Measurements from ENCODE around the gene SURF1.
A peak's percentile ranks its signal among the peaks of the same experiment; 100 is the strongest.

SURF1 gene

GRCh38 chr9:133361507-133362092 lies 5.3 kb upstream of the SURF1 start:
- no peak overlapping the region for H2AFZ ChIP-seq (ENCODE audit: low read depth, low read length)
- TF ChIP-seq EZH2 (IDR thresholded peaks at IDR 0.05; ENCODE audit: borderline replicate concordance, low read depth, low read length, severe bottlenecking), result no peak
- no peak for TF ChIP-seq CTCF (IDR thresholded peaks at IDR 0.05; ENCODE audit: borderline replicate concordance, extremely low read depth, low read length, poor library complexity, severe bottlenecking)
- H3K9me3 ChIP-seq (ENCODE audit: insufficient read depth, low read length, severe bottlenecking), result no peaks in the 10 kb centered on the region
- DNase-seq (no peak), ATAC-seq (ENCODE audit: insufficient read depth, low read depth) (no peak)
- no peaks in the 10 kb centered on the region for H3K27me3 ChIP-seq (ENCODE audit: insufficient read depth, low read length, poor library complexity)
- no peak overlapping the region for H3K9ac ChIP-seq (ENCODE audit: low read depth, low read length)
- no peak overlapping the region for H3K4me2 ChIP-seq (ENCODE audit: insufficient read depth, low read length)
- H3K4me3 ChIP-seq (ENCODE audit: low read depth in 1 of 2, low read length in 2 of 2), result no peak overlapping the region
- peaks cover 78% of the 10 kb centered on the region for H3K36me3 ChIP-seq (ENCODE audit: insufficient read depth, low read length)
- no peak overlapping the region for H3K27ac ChIP-seq (ENCODE audit: low read length)
- H3K4me1 ChIP-seq (ENCODE audit: insufficient read depth, low read length), result peaks cover 20% of the 10 kb centered on the region
- H3K79me2 ChIP-seq (ENCODE audit: insufficient read depth, low read length), result peaks cover 31% of the 10 kb centered on the region
- H4K20me1 ChIP-seq (ENCODE audit: insufficient read depth, low read length), result peaks cover 25% of the 10 kb centered on the region

GRCh38 chr9:133360400-133361393 lies 4.4 kb upstream of the SURF1 start:
- H3K27ac ChIP-seq (ENCODE audit: low read length), result no peak overlapping the region

GRCh38 chr9:133359399-133360175 lies 3.3 kb upstream of the SURF1 start:
- H3K36me3 ChIP-seq (ENCODE audit: insufficient read depth, low read length), result peaks cover 58% of the 10 kb centered on the region
- H4K20me1 ChIP-seq (ENCODE audit: insufficient read depth, low read length), result peaks cover 19% of the 10 kb centered on the region
- H3K27ac ChIP-seq (ENCODE audit: low read length), result no peak overlapping the region
- peaks cover 32% of the 10 kb centered on the region for H3K4me1 ChIP-seq (ENCODE audit: insufficient read depth, low read length)
- no peak for ATAC-seq (ENCODE audit: insufficient read depth, low read depth)
- H3K9ac ChIP-seq (ENCODE audit: low read depth, low read length), result no peak overlapping the region
- DNase-seq, result no peak
- H3K27me3 ChIP-seq (ENCODE audit: insufficient read depth, low read length, poor library complexity), result no peaks in the 10 kb centered on the region
- no peak overlapping the region for H2AFZ ChIP-seq (ENCODE audit: low read depth, low read length)
- no peak overlapping the region; the same call in 1 of the 2 replicates for H3K4me2 ChIP-seq (ENCODE audit: insufficient read depth, low read length)
- peaks cover 35% of the 10 kb centered on the region for H3K79me2 ChIP-seq (ENCODE audit: insufficient read depth, low read length)
- H3K4me3 ChIP-seq (ENCODE audit: low read depth in 1 of 2, low read length in 2 of 2), result no peak overlapping the region
- TF ChIP-seq CTCF (IDR thresholded peaks at IDR 0.05; ENCODE audit: borderline replicate concordance, extremely low read depth, low read length, poor library complexity, severe bottlenecking), result peak; percentile 30
- no peak for TF ChIP-seq EZH2 (IDR thresholded peaks at IDR 0.05; ENCODE audit: borderline replicate concordance, low read depth, low read length, severe bottlenecking)
- no peaks in the 10 kb centered on the region for H3K9me3 ChIP-seq (ENCODE audit: insufficient read depth, low read length, severe bottlenecking)

More at GRCh38 chr9:133360400-133361393, 4.4 kb upstream of the SURF1 start:
- no peaks in the 10 kb centered on the region for H3K27me3 ChIP-seq (ENCODE audit: insufficient read depth, low read length, poor library complexity)
- H3K9ac ChIP-seq (ENCODE audit: low read depth, low read length), result no peak overlapping the region
- no peaks in the 10 kb centered on the region for H3K9me3 ChIP-seq (ENCODE audit: insufficient read depth, low read length, severe bottlenecking)
- H4K20me1 ChIP-seq (ENCODE audit: insufficient read depth, low read length), result peaks cover 23% of the 10 kb centered on the region
- H3K36me3 ChIP-seq (ENCODE audit: insufficient read depth, low read length), result peaks cover 69% of the 10 kb centered on the region
- no peak overlapping the region for H3K4me2 ChIP-seq (ENCODE audit: insufficient read depth, low read length)
- no peak overlapping the region for H2AFZ ChIP-seq (ENCODE audit: low read depth, low read length)
- ATAC-seq (ENCODE audit: insufficient read depth, low read depth), result no peak
- H3K4me3 ChIP-seq (ENCODE audit: low read depth in 1 of 2, low read length in 2 of 2), result no peak overlapping the region
- H3K4me1 ChIP-seq (ENCODE audit: insufficient read depth, low read length), result peaks cover 21% of the 10 kb centered on the region
- no peak for TF ChIP-seq CTCF (IDR thresholded peaks at IDR 0.05; ENCODE audit: borderline replicate concordance, extremely low read depth, low read length, poor library complexity, severe bottlenecking)
- TF ChIP-seq EZH2 (IDR thresholded peaks at IDR 0.05; ENCODE audit: borderline replicate concordance, low read depth, low read length, severe bottlenecking), result no peak
- no peak for DNase-seq
- peaks cover 26% of the 10 kb centered on the region for H3K79me2 ChIP-seq (ENCODE audit: insufficient read depth, low read length)

Measured in DND-41 (cell line).